Ramos (cell line): ENCODE data around the gene TPSAB1.
"Not testable (repeated sequence)": the region's sequence is repeated elsewhere in the genome, so short reads cannot be mapped to it uniquely, and the experiment has no call there.

Experiments
- in situ Hi-C: fragments of 300-500 bp; cut with MboI; formaldehyde crosslinking; loops from one replicate; pipeline ENCODE4 v1.14.3; 2022; ENCODE audit warnings: low sequenced_read_pairs; ENCODE audit not compliant: unreplicated experiment

TPSAB1 gene

DNA sequence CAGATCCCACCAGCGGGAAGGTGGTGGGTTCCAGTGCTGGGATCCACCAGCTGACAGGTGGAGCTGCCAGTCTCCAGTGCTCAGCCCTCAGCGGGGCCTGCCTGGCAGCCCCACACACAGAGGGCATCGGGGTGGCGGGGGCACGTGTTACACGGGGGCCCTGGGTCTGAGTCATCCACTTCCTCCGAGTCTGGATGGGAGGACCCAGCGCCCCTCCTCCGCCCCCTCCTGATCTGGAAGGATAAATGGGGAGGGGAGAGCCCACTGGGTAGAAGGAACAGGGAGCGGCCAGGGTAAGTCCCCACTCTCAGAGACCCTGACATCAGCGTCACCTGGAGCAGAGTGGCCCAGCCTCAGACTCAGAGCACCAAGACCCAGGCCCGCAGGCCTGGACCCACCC is at the start of gene TPSAB1:
Gene TPSAB1, plus strand, starts transcription at position 270 of the 400 bp plus-strand sequence. CDS start 234 bp downstream, outside the sequence.
- in situ Hi-C loops, result not testable (repeated sequence)

DNA sequence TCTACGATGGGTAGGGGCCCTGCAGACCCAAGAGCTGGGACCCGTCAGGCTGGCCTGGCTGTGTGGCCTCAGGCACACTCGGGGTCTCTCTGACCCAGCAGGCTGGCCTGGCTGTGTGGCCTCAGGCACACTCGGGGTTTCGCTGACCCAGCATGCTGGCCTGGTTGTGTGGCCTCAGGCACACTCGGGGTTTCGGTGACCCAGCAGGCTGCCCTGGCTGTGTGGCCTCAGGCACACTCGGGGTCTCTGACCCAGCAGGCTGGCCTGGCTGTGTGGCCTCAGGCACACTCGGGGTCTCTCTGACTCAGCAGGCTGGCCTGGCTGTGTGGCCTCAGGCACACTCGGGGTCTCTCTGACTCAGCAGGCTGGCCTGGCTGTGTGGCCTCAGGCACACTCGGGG is 49.7 kb upstream of the TPSAB1 start:
- in situ Hi-C loops, result not testable (repeated sequence)

DNA sequence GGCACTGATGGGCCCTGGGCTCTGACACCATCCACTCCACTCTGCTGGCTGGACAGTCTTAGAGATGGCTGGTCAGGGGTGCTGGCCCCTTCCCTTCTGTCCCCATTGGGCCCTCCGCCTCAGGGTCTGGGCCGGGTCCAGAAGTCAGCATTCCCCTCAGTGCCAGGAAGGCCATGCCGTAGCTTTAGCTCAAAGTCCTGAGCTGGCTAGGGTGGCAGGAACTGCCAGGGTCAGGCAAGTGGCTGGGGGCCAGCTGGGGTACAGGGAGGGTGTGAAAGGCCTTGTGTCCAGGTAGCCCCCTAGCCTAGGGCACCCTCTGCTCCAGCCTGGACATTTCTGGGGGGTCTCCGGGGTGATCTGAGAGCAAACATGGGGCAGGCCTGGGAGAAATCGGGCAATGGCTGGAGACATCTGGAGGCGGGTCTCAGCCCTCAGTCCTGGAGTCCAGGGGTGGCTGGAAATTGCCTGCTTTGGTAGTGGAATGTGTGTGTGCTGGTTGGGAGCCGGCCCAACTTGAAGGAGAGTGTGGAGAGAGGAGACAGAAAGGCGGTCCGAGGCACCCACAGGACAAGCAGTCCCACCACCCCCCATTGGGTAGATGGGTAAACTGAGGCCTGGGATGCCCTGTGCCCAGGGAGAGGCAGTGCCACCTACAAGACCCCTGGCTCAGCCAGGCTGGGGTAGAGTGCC is 48.0 kb upstream of the TPSAB1 start:
- in situ Hi-C loops, result no loop called here

DNA sequence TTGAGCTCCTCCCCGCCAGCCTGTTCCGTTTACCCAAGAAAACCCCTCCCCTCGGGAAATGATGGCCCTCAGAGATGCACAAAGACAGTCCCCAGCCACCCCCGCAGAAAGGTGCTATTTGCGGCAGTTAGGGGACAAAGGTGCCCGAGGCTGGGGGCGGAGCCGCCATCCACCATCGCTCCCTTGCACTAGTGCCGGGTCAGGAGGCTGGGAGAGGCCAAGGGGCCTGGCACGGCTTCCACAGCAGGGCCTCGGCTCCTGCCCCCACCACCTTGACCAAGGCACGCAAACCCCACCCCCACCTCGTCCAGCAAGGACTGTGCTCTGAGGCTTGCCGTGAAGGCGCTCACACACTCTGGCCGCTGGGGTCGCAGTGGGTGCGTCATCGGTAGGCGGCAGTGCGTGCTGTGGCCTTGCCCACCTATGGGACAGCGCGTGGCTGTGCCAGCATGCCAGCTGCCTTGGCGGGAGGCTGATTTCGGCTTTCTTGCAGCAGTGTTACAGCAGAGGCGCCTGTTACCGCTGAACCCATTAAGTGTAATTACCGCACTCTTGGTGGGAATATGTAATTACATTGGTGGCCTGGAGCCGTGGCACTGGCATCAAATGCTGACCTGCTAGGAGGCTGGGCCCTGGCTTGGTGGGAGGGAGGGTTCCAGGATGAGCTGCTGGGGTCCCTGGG is 47.2 kb upstream of the TPSAB1 start:
- in situ Hi-C loops, result no loop called here

DNA sequence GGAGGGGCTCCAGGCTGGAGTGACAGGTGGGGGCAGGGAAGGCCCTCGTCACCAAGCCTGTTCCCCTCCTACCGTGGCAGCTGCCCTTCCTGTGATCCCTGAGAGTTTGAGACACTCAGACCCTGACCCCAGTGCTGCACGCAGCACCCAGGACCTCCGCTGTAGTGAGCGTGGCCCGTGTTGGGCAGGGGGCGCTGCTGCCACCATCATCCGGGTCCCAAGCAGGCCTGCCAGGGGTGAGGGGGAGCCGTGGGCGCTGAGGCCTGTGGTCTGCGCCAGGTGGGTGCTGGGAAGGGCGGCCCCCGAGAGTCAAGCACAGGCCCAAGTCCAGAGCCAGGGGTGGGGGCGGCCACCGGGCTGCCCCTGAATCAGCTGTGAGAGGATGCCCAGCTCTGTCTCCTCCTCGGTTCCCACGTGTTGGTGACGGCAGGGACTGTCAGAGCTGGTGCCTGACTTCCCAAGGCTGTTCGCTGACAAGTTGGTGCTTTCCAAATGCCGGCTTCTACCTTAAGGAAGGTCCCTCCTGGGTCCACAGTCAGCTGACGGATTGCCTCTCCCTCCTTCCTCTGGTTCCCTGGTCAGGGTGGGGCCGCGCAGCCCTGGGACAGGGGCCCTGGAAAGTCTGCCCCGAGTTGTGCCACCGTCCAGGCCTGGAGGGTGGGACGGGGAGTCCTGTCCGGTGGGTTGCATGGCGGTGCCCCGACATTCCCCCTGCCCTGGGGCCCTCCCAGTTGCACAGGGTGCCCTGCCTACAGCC is 46.5 kb upstream of the TPSAB1 start:
- in situ Hi-C loops, result no loop called here

DNA sequence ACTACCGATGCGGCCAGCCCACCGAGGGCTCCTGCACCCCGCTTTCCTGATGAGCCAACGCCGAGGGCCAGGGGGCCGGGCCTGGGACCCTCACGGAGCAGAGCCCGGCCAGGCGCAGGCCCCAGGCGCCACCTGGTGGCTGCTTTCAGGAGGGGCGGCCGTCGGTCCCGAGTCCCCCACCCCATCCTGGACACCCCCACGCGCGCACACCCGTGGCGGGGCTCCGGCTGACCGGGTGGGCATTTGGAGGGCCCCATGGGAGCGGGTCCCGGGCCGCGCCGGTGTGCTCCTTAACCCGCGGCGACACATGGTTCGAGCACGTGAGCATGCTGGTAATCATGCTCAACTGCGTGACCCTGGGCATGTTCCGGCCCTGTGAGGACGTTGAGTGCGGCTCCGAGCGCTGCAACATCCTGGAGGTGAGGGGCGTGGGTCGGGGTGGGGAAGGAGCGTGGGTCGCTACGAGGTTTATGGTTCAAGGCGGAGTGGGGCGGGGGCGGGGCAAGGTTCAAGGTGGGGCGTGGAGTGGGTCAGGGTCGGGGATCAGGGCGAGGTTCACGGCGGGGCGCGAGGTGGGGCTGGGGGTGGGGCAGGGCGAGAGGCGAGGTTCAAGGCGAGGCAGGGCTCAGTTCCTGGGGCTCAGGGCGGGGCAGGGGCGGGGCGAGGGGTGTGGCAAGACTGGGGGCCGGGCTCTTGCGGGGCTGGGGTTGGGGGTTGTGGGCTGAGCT is 45.7 kb upstream of the TPSAB1 start:
- in situ Hi-C loops, result no loop called here

DNA sequence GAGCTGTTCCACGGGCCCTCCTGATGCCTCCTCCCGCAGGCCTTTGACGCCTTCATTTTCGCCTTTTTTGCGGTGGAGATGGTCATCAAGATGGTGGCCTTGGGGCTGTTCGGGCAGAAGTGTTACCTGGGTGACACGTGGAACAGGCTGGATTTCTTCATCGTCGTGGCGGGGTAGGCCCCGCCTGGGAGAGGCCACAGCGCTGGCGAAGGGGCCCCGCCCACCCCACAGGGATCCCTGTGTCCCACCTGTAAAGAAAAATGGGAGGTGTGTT is 45.2 kb upstream of the TPSAB1 start:
- in situ Hi-C loops, result no loop called here

DNA sequence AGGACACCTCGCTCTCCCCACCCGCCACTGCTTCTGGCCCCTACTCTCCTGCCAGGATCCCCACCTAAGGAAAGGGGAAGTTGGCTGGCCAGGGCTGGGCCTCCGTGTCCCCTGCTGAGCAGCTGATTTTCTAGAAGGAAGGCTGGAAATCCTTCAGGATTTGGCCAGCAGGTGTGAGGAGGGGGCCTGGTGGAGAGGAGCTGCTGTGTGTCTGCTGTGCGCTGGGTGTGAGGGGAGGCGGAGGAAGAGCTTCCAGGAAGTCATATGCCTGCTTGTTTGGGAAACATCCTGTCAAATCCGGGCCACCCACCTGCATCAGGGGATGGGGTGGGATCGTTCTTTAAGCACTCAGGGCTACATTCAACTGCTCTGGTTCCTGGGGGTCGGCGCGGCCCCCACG is 44.0 kb upstream of the TPSAB1 start:
- in situ Hi-C loops, result no loop called here

DNA sequence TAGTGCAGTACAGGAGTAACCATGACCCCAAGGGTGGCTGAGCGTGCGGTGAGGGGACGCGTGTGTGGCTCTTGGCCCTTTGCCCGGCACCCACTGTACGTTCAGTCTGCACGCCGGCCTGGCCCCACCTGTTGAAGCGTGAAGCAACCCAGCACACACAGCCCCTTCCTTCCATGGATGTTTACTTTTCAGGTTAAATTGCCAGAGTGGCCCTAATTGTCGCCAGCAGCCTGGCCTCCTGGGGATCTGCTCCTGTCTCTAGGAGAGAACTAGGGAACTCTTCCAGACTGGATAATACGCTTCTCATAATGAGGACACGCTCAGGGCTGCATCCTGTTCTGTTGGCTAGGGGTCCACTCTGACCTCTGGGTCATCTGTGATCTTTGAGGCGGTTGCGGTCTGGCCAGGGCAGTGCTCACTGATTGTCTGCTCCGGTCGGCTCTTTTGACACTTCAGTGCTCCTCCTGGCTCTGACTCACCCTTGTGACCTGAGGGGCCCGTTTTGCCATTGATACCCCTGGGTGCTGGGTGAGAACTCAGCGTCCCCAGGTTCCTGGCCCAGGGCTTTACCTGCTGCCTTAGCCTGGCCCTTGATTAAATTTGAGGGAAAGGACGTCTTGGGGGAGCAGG is 43.2 kb upstream of the TPSAB1 start:
- in situ Hi-C loops, result no loop called here

DNA sequence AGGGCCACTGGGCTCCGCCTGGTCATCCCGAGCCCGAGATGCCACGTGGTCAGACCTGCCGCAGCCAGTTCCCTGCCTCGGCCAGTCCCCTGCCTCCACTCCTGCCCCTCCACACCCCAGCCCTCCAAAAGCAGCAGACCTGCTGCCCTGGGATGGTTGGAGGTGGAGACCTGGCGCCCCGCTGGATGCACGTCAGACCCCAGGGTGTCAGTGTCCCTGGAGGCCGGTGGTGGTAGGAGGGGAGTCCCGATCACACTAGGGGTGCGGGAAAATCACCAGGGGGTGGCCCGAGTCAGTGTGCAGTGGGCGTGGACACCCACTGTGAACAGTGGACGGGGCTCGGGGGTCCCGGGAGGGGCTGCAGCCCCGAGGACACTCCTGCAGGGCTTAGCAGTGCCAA is 42.3 kb upstream of the TPSAB1 start:
- in situ Hi-C loops, result no loop called here

DNA sequence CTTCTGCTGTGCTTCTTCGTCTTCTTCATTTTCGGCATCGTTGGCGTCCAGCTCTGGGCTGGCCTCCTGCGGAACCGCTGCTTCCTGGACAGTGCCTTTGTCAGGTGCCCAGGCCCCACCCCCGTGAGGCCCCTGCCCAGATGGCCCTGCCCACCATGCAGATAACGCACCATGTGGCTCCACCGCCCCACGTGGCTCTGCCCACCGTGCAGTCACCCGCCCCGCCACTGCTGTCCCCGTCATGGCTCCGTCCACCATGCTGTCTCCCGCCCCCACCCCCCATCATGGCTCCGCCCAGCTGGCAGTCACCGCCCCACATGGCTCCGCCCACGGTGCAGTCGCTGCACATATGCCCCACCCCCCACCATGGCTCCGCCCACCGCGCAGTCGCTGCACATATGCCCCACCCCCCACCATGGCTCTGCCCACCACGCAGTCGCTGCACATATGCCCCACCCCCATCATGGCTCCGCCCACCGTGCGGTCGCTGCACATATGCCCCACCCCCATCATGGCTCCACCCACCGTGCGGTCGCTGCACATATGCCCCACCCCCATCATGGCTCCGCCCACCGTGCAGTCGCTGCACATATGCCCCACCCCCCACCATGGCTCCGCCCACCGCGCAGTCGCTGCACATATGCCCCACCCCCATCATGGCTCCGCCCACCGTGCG is 41.7 kb upstream of the TPSAB1 start:
- in situ Hi-C loops, result not testable (repeated sequence)

DNA sequence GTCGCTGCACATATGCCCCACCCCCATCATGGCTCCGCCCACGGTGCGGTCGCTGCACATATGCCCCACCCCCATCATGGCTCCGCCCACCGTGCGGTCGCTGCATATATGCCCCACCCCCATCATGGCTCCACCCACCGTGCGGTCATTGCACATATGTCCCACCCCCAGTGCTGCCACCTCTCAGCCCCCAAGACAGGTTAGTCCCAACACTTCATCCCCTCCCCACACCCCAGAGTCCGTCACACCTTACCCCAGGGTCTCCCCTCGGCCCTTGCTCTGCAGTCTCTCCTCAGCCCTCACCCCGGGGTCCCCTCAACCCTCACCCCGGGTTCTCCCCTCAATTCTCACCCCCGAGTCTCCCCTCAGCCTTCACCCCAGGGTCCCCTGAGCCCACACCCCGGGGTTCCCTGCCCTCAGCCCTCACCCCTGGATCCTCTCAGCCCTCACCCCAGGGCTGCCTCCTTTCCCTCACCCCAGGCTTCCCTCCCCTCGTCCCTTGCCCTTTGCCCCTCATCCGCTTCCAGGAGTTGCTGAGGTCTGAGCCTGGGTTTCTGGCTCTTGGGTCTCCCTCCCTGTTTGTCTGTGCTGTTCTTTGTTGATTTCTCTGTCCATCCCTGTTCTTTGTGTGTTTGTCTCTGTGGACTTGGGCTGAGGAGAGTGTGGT is 41.0 kb upstream of the TPSAB1 start:
- in situ Hi-C loops, result no loop called here

DNA sequence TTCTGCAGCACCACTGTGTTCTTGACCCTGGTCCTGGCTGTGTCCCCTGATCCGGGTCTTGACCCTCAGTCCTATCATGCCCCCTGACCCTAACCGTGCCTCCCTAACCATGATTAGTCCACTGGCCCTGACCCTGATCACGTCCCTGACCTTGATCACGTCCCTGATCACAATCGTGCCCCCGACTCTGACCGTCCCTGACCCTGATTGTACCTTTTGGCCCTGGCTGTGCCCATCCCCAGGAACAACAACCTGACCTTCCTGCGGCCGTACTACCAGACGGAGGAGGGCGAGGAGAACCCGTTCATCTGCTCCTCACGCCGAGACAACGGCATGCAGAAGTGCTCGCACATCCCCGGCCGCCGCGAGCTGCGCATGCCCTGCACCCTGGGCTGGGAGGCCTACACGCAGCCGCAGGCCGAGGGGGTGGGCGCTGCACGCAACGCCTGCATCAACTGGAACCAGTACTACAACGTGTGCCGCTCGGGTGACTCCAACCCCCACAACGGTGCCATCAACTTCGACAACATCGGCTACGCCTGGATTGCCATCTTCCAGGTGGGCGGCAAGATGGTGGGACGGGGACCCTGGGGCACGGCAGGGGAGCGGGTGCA is 40.4 kb upstream of the TPSAB1 start:
- in situ Hi-C loops, result no loop called here

DNA sequence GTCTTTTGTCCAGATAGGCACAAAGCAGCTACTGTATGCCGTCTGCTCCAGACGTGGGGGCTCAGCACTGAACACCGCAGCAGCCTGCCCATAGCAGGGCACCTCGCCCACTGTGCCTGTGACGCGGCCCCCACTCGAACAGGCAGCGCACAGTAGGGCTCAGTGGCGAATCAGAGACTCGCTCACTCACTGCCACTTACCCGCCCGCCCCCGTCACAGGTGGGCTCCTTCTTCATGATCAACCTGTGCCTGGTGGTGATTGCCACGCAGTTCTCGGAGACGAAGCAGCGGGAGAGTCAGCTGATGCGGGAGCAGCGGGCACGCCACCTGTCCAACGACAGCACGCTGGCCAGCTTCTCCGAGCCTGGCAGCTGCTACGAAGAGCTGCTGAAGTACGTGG is 39.1 kb upstream of the TPSAB1 start:
- in situ Hi-C loops, result no loop called here

DNA sequence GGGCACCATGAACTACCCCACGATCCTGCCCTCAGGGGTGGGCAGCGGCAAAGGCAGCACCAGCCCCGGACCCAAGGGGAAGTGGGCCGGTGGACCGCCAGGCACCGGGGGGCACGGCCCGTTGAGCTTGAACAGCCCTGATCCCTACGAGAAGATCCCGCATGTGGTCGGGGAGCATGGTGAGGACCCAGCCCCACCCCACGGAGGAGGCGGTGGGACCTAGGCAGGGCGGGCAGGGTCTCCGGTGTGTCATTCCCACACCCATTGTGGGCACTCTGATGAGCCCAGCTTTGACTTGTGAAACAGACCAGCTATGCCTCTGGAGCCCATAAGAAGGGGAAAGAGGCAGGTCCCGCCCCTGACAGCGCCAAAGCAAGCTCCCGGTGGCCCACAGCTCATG is 38.2 kb upstream of the TPSAB1 start:
- in situ Hi-C loops, result no loop called here

DNA sequence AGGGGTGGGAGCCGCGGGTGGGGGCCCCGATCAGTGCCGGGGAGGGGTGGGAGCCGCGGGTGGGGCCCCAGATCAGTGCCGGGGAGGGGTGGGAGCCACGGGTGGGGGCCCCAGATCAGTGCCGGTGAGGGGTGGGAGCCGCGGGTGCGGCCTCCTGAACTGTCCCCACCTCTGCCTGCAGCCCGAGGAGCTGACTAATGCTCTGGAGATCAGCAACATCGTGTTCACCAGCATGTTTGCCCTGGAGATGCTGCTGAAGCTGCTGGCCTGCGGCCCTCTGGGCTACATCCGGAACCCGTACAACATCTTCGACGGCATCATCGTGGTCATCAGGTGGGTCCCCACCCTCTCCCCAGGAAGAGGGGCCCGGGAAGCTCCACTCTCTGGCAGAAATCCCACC is 35.6 kb upstream of the TPSAB1 start:
- in situ Hi-C loops, result no loop called here

DNA sequence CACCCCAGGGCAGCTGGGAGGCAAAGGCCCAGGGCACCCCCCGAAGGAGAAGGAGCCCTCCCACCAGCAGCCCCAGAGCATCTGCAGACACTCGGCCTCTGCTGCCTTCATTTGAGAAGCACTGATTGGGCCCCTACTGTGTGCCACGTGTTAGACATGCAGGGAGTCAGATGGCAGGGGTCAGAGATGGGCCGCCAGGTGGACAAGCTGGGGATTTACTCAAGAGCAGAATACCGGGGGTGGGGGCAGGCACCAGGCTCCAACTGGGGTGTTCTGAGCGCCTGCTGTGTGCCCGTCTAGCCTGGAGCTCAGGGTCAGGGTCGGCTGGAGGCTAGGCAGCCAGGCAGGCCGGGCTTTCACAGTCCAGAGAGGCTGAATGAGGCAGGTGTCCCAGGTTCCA is 34.2 kb upstream of the TPSAB1 start:
- in situ Hi-C loops, result no loop called here

DNA sequence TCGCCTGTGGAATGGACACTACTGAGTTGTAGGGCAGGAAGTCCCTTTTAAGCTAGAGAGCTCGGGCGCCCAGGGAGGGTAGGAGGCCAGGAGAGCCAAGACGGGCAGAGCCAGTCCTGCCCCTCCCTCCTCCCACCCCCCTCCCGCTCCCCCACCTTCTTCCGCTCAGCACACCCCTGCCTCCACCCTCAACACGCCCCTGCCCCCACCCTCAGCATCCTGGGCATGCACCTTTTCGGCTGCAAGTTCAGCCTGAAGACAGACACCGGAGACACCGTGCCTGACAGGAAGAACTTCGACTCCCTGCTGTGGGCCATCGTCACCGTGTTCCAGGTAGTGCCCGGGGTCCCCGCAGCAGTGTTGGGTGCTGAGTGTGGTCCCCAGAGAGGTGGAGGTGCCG is 33.7 kb upstream of the TPSAB1 start:
- in situ Hi-C loops, result no loop called here

DNA sequence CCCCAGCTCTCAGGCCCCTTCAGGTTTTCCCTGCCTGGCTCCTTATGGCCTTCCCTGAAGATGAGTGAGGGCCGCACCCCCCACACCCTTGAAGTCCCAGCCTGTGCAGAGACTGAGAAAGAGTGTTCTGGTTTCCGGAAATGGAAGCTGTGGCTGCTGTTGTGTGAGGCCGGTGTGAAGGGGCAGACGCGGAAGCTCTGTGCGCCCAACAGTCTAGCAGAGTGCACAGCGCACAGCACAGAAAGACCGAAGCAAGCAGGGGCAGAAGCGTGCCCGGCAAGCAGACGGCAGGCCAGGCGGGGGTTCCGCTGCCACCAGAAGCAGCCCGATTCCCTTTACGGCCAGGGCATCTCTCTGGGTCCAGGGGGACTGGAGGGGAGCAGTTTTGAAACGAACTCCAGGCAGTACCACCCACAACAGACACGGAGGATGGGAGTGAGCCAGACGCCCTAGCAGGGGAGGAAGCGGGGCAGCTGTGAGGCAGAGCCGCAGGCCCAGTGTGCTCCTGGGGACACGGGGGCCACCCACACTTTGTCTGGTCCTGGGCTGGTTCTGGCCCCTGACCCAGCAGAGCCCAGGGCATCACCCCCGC is 32.2 kb upstream of the TPSAB1 start:
- in situ Hi-C loops, result no loop called here
